SU-DHL-6 (cell line): ENCODE measurements around the gene STK16.
A peak's percentile ranks its signal among the peaks of the same experiment; 100 is the strongest.

ENCODE experiments used
- H2AFZ ChIP-seq: fragments of 200-600 bp; sonication (generic); 2 replicates; pipeline ENCODE4 v1.6.1; 2014; ENCODE audit warnings: low read depth, mild to moderate bottlenecking, moderate library complexity, mixed read lengths, antibody characterized with exemption, low read length; ENCODE audit not compliant: severe bottlenecking
- H3F3A ChIP-seq: fragments of 200-600 bp; shearing (Covaris generic); 2 replicates; pipeline ENCODE4 v1.6.0; 2016; ENCODE audit warnings: antibody characterized with exemption, mild to moderate bottlenecking; ENCODE audit not compliant: insufficient read depth
- H3K27ac ChIP-seq: fragments of 200-600 bp; sonication (generic); 2 replicates; pipeline ENCODE4 v1.5.1; 2016; ENCODE audit warnings: low read depth, mild to moderate bottlenecking, low read length, moderate library complexity, mixed read lengths
- H3K27me3 ChIP-seq: fragments of 200-600 bp; sonication (generic), shearing (Covaris generic); 2 replicates; pipeline ENCODE4 v1.6.0; 2014; ENCODE audit warnings: mild to moderate bottlenecking, low read length
- H3K36me3 ChIP-seq: fragments of 200-600 bp; sonication (generic); 2 replicates; pipeline ENCODE4 v1.6.1; 2014; ENCODE audit warnings: mild to moderate bottlenecking, low read length, mixed read lengths
- H3K4me2 ChIP-seq: fragments of 300-600, 200-600 bp; shearing (Covaris generic), sonication (generic); 2 replicates; pipeline ENCODE4 v1.6.0; 2014; ENCODE audit warnings: low read length, low read depth, mild to moderate bottlenecking; ENCODE audit not compliant: poor library complexity, severe bottlenecking
- H3K4me3 ChIP-seq: fragments of 200-600 bp; sonication (generic); 2 replicates; pipeline ENCODE4 v1.5.1; 2014; ENCODE audit warnings: antibody characterized with exemption, low read length, mild to moderate bottlenecking, mixed read lengths; ENCODE audit not compliant: insufficient read depth, poor library complexity, severe bottlenecking
- H3K79me2 ChIP-seq: fragments of 200-600 bp; sonication (generic); 2 replicates; pipeline ENCODE4 v1.6.1; 2014; ENCODE audit warnings: mild to moderate bottlenecking, low read length, moderate library complexity; ENCODE audit not compliant: insufficient read depth
- H3K9ac ChIP-seq: fragments of 200-600 bp; sonication (generic); 2 replicates; pipeline ENCODE4 v1.7.0; 2014; ENCODE audit warnings: mild to moderate bottlenecking, low read length
- H3K9me2 ChIP-seq: fragments of 200-600 bp; sonication (generic); replicated peaks from 2 replicates; pipeline ENCODE4 v1.6.1; 2014; ENCODE audit warnings: low read length; ENCODE audit not compliant: insufficient read depth
- H3K9me3 ChIP-seq: fragments of 200-600 bp; sonication (generic); 2 replicates; pipeline ENCODE4 v1.6.1; 2014; ENCODE audit warnings: low read length, mixed read lengths; ENCODE audit not compliant: insufficient read depth
- H4K20me1 ChIP-seq: fragments of 200-600 bp; sonication (generic); 2 replicates; pipeline ENCODE4 v1.6.1; 2014; ENCODE audit warnings: low read depth, mild to moderate bottlenecking, antibody characterized with exemption, low read length, moderate library complexity, mixed read lengths
- EZH2phosphoT487 ChIP-seq: fragments of 200-600 bp; sonication (generic), shearing (Covaris generic); conservative IDR thresholded peaks from 2 replicates; pipeline ENCODE4 v1.6.1; 2018; ENCODE audit warnings: mild to moderate bottlenecking, antibody characterized with exemption, low read length, moderate library complexity, mixed read lengths
- TF ChIP-seq, protein P1 (sequence below): fragments of 200-600 bp; sonication (generic); IDR thresholded peaks from one replicate; pipeline ENCODE4 v1.5.1; 2017; ENCODE audit warnings: antibody characterized with exemption, mild to moderate bottlenecking, low read length, moderate library complexity; ENCODE audit not compliant: insufficient read depth, poor library complexity, severe bottlenecking

STK16 gene

DNA sequence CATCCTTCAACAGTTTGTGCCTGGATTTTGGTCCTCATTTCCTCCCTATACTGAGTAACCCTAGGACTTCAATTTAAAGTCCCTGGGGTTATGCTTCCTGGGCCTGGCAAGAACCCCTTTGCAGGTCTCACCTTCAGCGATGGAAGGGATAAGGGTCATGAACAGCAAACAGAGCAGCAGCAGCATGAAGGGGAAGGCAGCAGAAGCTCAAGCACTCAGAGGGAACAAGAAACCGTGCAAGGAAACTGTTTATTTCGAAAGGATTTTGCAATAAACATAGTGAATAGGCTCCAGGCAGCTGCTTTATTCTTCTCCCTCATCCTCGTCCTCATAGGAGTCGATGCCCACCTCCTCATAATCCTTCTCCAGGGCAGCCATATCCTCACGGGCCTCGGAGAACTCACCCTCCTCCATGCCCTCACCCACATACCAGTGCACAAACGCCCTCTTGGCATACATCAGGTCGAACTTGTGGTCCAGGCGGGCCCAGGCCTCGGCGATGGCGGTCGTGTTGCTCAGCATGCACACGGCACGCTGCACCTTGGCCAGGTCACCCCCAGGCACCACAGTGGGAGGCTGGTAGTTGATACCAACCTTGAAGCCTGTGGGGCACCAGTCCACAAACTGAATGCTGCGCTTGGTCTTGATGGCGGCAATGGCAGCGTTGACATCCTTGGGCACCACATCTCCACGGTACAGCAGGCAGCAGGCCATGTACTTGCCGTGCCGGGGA is 4.9 kb downstream of the STK16 start:
- Histone ChIP-seq H3K4me3 (no peak overlapping the region), H3K9me3 (no peaks in the 10 kb centered on the region), H3K27ac (peak overlapping the region; percentile 66), H3K79me2 (peaks cover 20% of the 10 kb centered on the region; the same call in 1 of the 2 replicates), H3K9me2 (no peaks in the 10 kb centered on the region), H3K4me2 (peak overlapping the region; percentile 39), H3K27me3 (no peaks in the 10 kb centered on the region), H2AFZ (no peak overlapping the region), H3K9ac (peak overlapping the region; percentile 29; the same call in 1 of the 2 replicates), H3F3A (peaks cover 8% of the 10 kb centered on the region), H4K20me1 (no peaks in the 10 kb centered on the region), H3K36me3 (no peaks in the 10 kb centered on the region)
- TF ChIP-seq, protein P1, sequence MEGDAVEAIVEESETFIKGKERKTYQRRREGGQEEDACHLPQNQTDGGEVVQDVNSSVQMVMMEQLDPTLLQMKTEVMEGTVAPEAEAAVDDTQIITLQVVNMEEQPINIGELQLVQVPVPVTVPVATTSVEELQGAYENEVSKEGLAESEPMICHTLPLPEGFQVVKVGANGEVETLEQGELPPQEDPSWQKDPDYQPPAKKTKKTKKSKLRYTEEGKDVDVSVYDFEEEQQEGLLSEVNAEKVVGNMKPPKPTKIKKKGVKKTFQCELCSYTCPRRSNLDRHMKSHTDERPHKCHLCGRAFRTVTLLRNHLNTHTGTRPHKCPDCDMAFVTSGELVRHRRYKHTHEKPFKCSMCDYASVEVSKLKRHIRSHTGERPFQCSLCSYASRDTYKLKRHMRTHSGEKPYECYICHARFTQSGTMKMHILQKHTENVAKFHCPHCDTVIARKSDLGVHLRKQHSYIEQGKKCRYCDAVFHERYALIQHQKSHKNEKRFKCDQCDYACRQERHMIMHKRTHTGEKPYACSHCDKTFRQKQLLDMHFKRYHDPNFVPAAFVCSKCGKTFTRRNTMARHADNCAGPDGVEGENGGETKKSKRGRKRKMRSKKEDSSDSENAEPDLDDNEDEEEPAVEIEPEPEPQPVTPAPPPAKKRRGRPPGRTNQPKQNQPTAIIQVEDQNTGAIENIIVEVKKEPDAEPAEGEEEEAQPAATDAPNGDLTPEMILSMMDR = no peak

DNA sequence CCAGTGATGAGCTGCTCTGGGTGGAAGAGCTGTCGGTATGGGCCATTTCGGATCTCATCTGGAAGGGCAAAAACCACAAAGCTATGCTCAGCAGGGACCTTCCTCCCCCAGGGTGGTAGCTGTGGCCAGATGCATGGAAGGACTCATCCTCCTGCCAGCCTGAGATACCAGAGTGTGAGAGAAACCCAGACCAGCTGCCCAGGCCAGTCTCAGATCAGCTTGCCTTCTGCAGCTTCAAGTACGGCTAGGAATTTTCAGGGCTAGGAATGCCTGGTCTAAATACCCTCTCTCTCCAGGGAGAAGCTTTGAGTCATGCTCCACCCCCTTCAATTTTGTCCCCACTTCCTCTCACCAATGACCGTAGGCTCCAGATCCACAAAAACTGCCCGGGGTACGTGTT is 6.4 kb downstream of the STK16 start:
- Histone ChIP-seq H3F3A (peaks cover 8% of the 10 kb centered on the region), H3K36me3 (no peaks in the 10 kb centered on the region), H3K27ac (no peak overlapping the region), H3K9me2 (no peaks in the 10 kb centered on the region), H3K4me3 (no peak overlapping the region), H3K9me3 (no peaks in the 10 kb centered on the region), H3K9ac (no peak overlapping the region), H3K4me2 (peak overlapping the region; percentile 70), H2AFZ (no peak overlapping the region), H3K27me3 (no peaks in the 10 kb centered on the region), H4K20me1 (no peaks in the 10 kb centered on the region), H3K79me2 (peaks cover 20% of the 10 kb centered on the region; the same call in 1 of the 2 replicates)
- no peak for TF ChIP-seq EZH2phosphoT487
- TF ChIP-seq, protein P1 = no peak

DNA sequence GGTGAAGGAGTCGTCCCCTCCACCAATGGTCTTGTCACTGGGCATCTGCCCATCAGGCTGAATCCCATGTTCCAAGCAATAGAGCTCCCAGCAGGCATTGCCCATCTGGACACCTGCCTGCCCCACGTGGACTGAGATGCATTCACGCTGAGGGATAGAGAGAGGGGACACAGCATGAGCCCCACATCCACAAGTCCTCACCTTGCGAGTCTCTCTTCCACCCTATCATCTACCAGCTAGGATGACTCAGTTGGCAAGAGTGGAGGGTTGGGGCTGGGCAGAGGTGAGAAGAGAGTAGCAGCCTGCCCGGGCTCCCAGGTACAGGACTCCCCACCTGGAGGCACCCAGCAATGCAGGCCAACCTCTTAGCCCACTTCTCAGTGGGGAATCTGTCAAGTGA is 6.8 kb downstream of the STK16 start:
- H3K27ac ChIP-seq = peak overlapping the region; percentile 70; the same call in 1 of the 2 replicates
- no peaks in the 10 kb centered on the region for H4K20me1 ChIP-seq
- H3K4me3 ChIP-seq = peak overlapping the region; percentile 63
- no peak for TF ChIP-seq EZH2phosphoT487
- TF ChIP-seq, protein P1 = no peak
- H3K9ac ChIP-seq = peak overlapping the region; percentile 72
- H3K27me3 ChIP-seq = no peaks in the 10 kb centered on the region
- H3F3A ChIP-seq = peaks cover 8% of the 10 kb centered on the region
- peak overlapping the region; percentile 70 for H3K4me2 ChIP-seq
- H2AFZ ChIP-seq = no peak overlapping the region
- H3K79me2 ChIP-seq = peaks cover 20% of the 10 kb centered on the region; the same call in 1 of the 2 replicates
- H3K36me3 ChIP-seq = no peaks in the 10 kb centered on the region
- H3K9me2 ChIP-seq = no peaks in the 10 kb centered on the region
- H3K9me3 ChIP-seq = no peaks in the 10 kb centered on the region
